ENCODE results near the gene HIPK2.

GRCh38 chr7:139541600-139542307 lies 236.0 kb downstream of the HIPK2 start:
- TF ChIP-seq CTCF (conservative IDR thresholded peaks at IDR 0.05) (no peak), EZH2 (IDR thresholded peaks at IDR 0.05; ENCODE audit: low read depth) (no peak)
